ENCODE measurements around the gene SHISAL2B.

SHISAL2B gene

GRCh38 chr5:64765804-64766504 is 75.7 kb downstream of the SHISAL2B start:
- H3K79me2 ChIP-seq (ENCODE audit: insufficient read depth, low read length) = peaks cover 69% of the 10 kb centered on the region
- no peaks in the 10 kb centered on the region for H3K36me3 ChIP-seq (ENCODE audit: low read length)
- no peaks in the 10 kb centered on the region for H3F3A ChIP-seq (ENCODE audit: insufficient read depth)
- no peak overlapping the region for H3K9ac ChIP-seq (ENCODE audit: low read length)
- TF ChIP-seq CTCF (IDR thresholded peaks at IDR 0.05; ENCODE audit: insufficient read depth, low read length, poor library complexity, severe bottlenecking) = no peak
- no peak for TF ChIP-seq EZH2phosphoT487 (conservative IDR thresholded peaks at IDR 0.05; ENCODE audit: low read length)
- no peaks in the 10 kb centered on the region for H3K9me3 ChIP-seq (ENCODE audit: insufficient read depth, low read length)
- no peaks in the 10 kb centered on the region for H3K27me3 ChIP-seq (ENCODE audit: low read length)
- no peaks in the 10 kb centered on the region for H3K9me2 ChIP-seq (replicated peaks; ENCODE audit: insufficient read depth, low read length)
- peak overlapping the region; percentile 71 for H3K4me2 ChIP-seq (ENCODE audit: low read depth, low read length, poor library complexity, severe bottlenecking)
- H3K27ac ChIP-seq (ENCODE audit: low read depth, low read length) = no peak overlapping the region
- no peaks in the 10 kb centered on the region for H4K20me1 ChIP-seq (ENCODE audit: low read depth, low read length)
- no peak overlapping the region for H3K4me3 ChIP-seq (ENCODE audit: insufficient read depth, low read length, poor library complexity, severe bottlenecking)
- H2AFZ ChIP-seq (ENCODE audit: low read depth, low read length, severe bottlenecking) = no peak overlapping the region

- H3K79me2 ChIP-seq (ENCODE audit: insufficient read depth, low read length) = peaks cover 74% of the 10 kb centered on the region
- peak overlapping the region; percentile 96 for H3K4me3 ChIP-seq (ENCODE audit: insufficient read depth, low read length, poor library complexity, severe bottlenecking)
- H3F3A ChIP-seq (ENCODE audit: insufficient read depth) = no peaks in the 10 kb centered on the region
- H3K27ac ChIP-seq (ENCODE audit: low read depth, low read length) = no peak overlapping the region
- peak overlapping the region; percentile 71 for H3K4me2 ChIP-seq (ENCODE audit: low read depth, low read length, poor library complexity, severe bottlenecking)
- no peaks in the 10 kb centered on the region for H4K20me1 ChIP-seq (ENCODE audit: low read depth, low read length)
- TF ChIP-seq CTCF (IDR thresholded peaks at IDR 0.05; ENCODE audit: insufficient read depth, low read length, poor library complexity, severe bottlenecking) (no peak), EZH2phosphoT487 (conservative IDR thresholded peaks at IDR 0.05; ENCODE audit: low read length) (no peak)
- H3K9ac ChIP-seq (ENCODE audit: low read length) = peak overlapping the region; percentile 89
- no peak overlapping the region for H2AFZ ChIP-seq (ENCODE audit: low read depth, low read length, severe bottlenecking)
- H3K36me3 ChIP-seq (ENCODE audit: low read length) = no peaks in the 10 kb centered on the region
- H3K9me2 ChIP-seq (replicated peaks; ENCODE audit: insufficient read depth, low read length) = no peaks in the 10 kb centered on the region
- H3K9me3 ChIP-seq (ENCODE audit: insufficient read depth, low read length) = no peaks in the 10 kb centered on the region
- no peaks in the 10 kb centered on the region for H3K27me3 ChIP-seq (ENCODE audit: low read length)
Observed at GRCh38 chr5:64766941-64767340, 76.6 kb downstream of the SHISAL2B start.

All from SU-DHL-6 (cell line).